Skeletal muscle cell (primary cell): Measurements from ENCODE around the gene EIF2D.

Experiments used
- DNase-seq: peaks from one replicate; pipeline ENCODE4 v3.0.0-alpha.2; 2010; ENCODE audit warnings: low read depth
- H3K4me3 ChIP-seq: 2 replicates; pipeline ENCODE4 v1.5.1; 2011; ENCODE audit warnings: low read depth, mild to moderate bottlenecking, control low read depth, low read length, moderate library complexity

EIF2D gene

DNA sequence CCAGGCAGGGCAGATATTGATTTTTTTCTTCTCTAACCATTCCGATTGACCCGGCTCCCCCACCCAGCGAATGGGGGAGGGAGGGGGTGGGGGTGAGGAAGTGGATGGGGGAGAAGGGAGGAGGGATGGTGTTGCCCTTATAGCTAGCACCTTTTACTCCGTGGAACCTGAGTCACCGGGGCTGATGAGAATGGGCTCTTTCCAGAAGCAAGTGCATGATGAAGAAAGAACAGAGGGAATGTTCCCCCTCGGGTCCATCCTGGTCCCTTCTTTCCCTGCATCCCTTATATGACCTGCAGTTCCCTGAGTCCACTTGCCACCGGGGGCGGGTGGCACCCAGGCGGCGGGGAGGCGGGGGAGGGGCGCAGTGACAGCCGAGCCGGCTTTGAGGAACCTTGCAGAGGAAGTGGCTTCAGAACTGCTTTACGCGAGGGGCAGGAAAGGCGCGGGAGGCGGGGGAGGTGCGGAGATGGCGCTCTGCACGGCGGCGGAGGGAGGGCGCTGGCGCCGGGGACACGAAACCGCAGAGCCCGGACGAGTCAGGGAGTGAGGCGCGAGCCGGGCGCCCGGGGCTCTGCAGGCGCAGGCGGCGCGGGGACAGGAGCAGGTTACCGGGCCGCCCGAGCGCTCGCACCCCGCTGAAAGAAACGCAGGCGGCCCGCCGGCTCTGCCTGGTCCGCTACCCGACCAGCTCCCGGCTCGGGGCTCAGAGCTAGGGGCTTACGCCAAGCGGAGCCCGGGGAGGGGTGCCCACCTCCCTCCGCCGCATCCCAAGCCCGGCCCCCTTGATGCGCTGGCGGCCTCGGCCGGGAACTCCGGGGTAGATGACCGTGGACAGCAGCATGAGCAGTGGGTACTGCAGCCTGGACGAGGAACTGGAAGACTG, 55.3 kb downstream of the EIF2D start:
- DNase-seq, result no peak
- peak overlapping the region; percentile 51 for H3K4me3 ChIP-seq

DNA sequence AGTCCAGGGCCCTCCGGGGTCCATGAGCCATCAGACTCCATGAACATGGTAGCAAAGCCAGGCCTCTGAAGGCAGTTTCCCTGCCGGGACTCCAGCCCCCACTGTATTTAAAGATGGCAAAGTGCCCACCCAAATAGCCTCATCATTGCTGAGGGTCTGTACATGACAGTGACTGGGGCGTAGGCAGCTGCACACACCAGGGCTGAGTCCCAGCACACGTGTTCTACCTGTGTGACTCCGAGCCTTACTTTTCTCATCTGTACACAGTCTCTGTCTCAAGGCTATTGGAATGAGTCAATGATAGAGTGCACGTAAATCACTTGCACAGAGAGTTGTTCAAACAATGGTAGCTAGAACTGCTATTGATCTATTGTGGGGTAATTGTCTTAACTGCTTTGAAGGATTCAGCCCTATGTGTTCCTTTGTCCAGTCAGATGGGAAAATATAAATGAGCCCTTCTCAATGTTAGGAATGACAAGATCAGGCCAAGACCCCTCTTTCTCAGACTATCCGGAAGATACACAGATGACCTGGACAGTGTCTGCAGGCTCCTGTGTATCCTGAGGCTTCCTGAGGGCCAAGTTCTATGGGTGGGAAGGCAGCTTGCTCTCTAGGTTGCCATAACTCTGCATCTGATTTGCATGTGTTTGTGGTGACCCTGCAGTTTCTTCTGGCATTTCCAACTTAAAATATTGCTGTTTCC, 56.1 kb downstream of the EIF2D start:
- H3K4me3 ChIP-seq, result no peak overlapping the region
- no peak for DNase-seq

DNA sequence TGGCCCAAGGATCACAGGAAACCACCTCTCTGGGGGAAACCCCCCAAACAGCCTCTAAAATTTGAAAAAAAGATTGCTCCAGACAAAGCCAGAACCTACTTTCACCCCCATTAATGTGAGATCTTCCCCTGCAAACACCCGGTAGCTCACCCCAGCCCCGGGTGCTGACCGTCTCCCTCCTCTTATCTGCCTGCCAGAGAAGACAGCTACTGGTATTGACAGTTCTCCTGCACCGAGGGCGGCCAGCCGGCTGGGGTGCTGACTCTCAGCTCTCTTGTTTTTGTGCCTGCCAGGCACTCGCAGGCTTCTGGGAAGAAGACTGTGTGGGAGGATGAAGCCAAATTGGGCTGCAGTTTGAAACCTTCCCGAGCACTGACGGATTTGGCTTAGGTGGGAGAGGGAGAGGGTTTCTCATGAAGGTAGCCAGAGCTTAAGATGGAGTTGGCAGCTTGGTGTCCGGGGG, 56.8 kb downstream of the EIF2D start:
- H3K4me3 ChIP-seq, result no peak overlapping the region
- no peak for DNase-seq

DNA sequence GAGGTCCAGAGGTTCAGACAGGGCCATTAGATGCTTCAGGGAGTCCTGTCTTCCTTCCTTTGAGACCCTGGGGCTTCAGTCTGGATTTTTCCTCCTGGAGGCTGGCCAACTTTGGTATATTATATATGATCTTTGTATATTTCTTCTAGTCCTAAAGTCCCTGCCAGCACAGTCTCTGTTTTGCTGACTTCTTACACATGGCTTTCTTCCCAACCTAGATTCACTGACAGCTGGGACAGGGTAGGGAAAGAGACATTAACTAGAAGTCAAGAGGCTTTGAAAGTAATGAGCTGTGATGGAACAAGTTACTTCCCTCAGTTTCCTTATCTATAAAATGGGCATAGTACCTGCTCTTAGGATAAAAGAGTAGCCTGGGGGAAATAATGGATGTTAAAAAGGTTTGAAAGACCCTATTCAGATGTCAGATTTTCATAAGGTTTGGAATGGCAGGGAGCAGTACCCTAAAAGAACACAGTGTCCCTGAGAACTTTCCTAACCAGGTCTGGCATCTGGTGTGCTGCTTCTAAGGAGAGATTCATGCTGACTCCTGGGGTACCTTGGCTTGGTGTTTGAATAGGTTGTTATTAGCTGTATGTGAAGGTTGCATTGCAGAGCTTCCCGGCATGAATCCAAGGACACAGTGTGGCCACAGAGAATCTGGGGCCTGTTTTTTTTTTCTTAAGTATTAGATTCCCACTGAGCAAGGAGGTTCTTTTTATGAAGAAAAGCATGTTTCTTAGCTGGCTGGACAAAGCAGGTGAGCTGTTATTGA, 57.4 kb downstream of the EIF2D start:
- no peak for DNase-seq
- H3K4me3 ChIP-seq, result no peak overlapping the region

DNA sequence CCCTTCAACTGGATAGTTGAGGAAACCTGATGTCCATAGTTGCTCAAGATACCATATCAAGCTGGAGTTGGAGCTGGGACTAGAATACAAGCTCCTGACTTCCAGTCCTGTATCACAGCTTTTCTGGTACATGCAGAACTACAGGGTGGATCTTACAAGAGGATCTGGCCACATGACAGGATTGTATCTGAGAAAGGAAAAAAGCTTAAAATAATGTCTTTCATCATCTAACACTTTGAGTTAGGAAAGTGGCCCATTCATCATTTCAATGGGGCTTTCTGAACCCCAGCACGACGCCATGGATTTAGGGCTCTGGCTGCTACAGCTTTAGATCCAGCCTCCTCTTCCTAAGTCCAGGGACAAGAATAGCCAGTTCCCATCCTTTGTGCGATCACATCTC, 58.1 kb downstream of the EIF2D start:
- no peak for DNase-seq

DNA sequence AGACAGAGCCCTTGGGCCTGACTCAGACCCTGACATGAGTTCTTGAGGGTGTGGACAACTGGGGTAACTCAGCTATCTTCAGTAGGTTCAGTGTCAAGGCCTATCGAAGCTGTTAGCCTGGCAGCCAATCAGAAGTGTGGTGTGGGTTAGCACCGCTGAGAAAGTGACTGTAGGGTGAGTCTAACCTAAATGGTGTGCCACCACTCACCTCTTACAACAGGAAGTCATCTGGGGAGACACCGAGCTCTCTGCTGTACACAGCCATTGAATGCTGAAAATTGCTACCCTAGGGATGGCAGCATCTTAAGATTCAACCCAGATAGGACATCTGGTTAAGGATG, 60.3 kb downstream of the EIF2D start:
- no peak for DNase-seq

More for the DNA sequence above, 58.1 kb downstream of the EIF2D start:
- H3K4me3 ChIP-seq, result no peak overlapping the region

DNA sequence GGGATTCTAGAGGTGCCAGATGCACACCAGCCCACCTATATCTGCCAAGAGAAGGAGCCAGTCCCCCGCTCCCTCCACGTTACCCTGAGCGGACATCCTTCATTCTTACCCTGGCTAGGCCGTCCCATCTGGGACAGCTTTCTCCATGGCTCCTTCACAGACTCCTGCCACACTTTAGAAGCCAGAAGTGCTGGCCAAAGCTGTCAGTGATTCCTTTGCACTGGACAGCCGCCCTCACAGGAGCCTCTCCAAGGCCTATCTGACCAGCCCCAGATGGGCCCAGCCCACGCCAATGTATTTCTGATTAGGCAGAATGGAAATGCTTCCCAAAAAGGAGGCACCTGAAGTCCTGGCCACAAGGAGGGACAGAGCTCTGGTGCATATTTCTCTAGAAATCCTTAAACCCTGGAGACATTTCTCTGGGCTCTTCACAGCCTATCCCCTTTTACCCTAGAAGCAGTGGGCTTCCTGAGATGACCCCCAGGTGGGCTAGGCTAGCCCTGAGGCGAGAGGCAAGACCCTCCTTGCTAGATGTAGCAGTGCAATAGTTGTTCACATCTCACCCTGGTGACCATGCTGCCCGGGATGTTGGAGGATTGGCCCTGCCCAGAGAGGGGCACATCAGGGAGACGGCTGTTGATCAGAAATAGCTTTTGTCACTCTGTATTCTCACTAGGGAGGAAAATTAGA, 60.8 kb downstream of the EIF2D start:
- no peak for DNase-seq
- no peak overlapping the region for H3K4me3 ChIP-seq

More for the DNA sequence above, 60.3 kb downstream of the EIF2D start:
- H3K4me3 ChIP-seq, result no peak overlapping the region

DNA sequence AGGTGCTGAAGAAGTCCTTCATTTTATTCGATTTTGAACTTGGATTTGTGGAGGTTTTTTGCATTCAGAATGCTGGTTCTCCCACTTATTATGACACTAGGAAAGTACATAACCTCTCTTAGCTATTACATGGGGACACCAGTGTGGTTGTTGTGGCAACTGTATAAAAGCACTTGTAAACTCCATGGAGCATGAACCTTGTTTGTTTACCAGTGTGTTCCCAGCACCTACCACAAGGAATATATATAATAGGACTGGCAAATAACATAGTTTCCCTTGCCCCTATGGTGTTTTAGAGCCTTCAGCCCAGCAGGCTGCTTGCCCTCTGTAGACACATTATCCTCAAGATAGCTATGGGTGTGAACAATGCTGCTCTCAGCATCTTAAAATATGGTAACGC, 61.8 kb downstream of the EIF2D start:
- no peak overlapping the region for H3K4me3 ChIP-seq
- no peak for DNase-seq

DNA sequence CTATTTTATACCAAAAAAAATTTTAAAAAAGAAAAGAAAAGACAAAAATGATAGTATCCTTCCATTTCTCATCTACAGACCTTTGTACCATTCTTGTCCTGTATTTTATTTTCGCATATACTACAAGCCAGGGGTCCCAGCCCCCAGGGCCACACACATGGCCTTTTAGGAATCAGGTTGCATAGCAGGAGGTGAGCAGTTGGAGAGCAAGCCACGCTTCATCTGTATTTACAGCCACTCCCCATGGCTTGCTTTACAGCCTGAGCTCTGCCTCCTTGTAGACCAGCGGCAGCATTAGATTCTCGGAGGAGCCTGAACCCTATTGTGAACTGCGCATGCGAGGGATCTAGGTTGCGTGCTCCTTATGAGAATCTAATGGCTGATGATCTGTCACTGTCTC, 65.2 kb downstream of the EIF2D start:
- H3K4me3 ChIP-seq, result no peak overlapping the region
- DNase-seq, result no peak

DNA sequence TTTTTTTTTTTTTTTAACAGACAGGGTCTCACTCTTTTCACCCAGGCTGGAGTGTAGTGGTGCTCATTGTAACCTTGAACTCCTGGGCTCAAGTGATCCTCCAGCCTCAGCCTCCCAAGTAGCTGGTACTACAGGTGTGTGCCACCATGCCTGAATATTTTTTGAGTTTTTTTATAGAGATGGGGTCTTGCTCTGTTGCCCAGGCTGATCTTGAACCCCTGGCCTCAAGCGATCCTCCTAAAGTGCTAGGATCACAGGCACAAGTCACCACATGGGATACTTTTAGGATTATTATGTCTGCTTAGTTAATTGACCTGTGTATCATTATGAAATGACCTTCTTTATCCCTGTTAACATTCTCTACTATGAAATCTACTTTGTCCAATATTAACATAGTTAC, 66.9 kb downstream of the EIF2D start:
- H3K4me3 ChIP-seq, result no peak overlapping the region
- DNase-seq, result no peak

DNA sequence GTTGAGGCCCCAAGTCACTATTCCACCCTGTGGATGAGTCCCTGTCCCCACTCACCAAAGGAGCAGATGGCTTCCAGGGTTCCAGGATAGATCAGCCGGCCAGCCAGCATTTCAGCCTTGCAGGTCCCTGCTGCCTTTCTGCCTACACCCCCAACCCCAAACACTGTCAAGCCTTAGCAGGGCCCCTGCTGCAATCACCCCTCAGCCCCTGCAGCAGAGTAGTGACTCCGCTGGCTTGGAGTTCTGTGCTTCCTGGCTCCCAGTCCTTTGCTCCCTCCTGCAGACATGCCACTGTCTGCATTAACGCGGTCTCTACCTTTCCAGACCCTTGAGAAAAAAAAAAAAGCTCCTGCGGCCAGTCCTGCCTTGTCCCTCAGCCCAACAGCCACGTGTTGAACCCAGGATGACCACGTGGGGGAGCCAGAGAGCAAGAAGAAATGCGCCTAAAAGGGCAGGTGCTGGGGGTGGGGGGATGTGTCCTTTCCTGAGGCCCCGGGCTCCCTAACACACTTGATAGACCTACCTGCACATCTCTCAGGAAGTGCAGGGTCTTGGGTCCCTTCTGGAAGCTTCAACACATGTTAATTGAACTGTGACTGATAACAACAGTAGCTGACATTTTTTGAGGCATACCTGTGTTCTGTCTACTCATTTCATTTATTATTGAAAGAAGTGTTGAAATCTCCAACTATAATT, 67.6 kb downstream of the EIF2D start:
- H3K4me3 ChIP-seq, result no peak overlapping the region
- no peak for DNase-seq
